Ovary (tissue), 3 donors: Measurements from ENCODE around the gene VASP.

Source experiments
- CTCF ChIP-seq, 3 donors: fragments of 450-650 bp in 2 of 3; fragments of 200-600 bp in 1 of 3; IDR thresholded peaks; one replicate each; pipeline versions ENCODE4 v1.5.1 to v1.8.0; 2016 to 2022; ENCODE audit warnings: antibody characterized with exemption in 3 of 3, mild to moderate bottlenecking in 1 of 3
- EP300 ChIP-seq: sonication (generic); formaldehyde crosslinking; IDR thresholded peaks from one replicate; pipeline ENCODE4 v1.6.1; 2017; ENCODE audit warnings: antibody characterized with exemption
- POLR2A ChIP-seq: fragments of 450-650 bp; IDR thresholded peaks from one replicate; pipeline ENCODE4 v1.6.1; 2017; ENCODE audit warnings: antibody characterized with exemption, mild to moderate bottlenecking, moderate library complexity
- donor health status: DM: no; HTN: no; CAD: no.

GRCh38 chr19:45492137-45492626 lies 15.1 kb upstream of the VASP start:
- TF ChIP-seq CTCF (IDR thresholded peaks at IDR 0.05) (no peak), POLR2A (no peak), EP300 (no peak)
